AG04449 (cell line): ENCODE results near the gene ZRANB2.

ENCODE experiments used
- CTCF ChIA-PET: fragments of 350-600 bp; formaldehyde crosslinking; extraction: SDS; loops from one replicate; lab custom pipeline; 2021; ENCODE audit warnings: antibody characterized with exemption; lab: Yijun Ruan, JAX
- POLR2A ChIA-PET: fragments of 400-600, 350-600 bp; formaldehyde crosslinking; extraction: SDS; loops from one replicate; lab custom pipeline; 2020; ENCODE audit warnings: antibody characterized with exemption, inconsistent platforms; lab: Yijun Ruan, JAX
- DNase-seq: peaks from one replicate; pipeline ENCODE4 v3.0.0-alpha.2; 2010; ENCODE audit warnings: low read depth, low spot score
- H3K4me3 ChIP-seq: 2 replicates; pipeline ENCODE4 v1.5.1; 2011; ENCODE audit warnings: low read depth, mild to moderate bottlenecking, control low read depth, low read length
- TF ChIP-seq, protein P1 (sequence below): IDR thresholded peaks from one replicate; pipeline ENCODE4 v1.5.1; 2011; ENCODE audit warnings: mild to moderate bottlenecking, moderate library complexity, low read length, control low read depth, inconsistent platforms; ENCODE audit not compliant: insufficient read depth; ENCODE audit errors: missing control alignments

The ZRANB2 gene

DNA sequence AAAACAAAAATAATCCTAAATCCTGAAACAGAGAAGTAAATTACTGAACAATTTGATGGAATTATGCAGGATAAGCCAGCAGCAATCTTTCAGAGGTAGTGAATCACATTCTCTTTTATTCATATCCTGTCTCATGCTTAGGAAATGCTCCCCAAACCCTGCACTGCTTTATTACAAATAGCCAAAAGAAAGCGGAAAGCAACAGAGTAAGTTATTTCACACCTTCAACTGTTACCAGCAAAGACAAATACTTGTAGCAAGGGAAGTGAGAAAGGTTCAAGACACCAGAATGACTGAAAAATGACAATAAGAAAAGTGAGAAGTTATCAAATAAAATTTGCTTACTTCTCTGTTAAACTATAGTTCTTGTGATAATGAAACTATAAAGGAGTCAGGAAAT, 6.2 kb downstream of the ZRANB2 start:
- no peak for DNase-seq
- TF ChIP-seq, protein P1, sequence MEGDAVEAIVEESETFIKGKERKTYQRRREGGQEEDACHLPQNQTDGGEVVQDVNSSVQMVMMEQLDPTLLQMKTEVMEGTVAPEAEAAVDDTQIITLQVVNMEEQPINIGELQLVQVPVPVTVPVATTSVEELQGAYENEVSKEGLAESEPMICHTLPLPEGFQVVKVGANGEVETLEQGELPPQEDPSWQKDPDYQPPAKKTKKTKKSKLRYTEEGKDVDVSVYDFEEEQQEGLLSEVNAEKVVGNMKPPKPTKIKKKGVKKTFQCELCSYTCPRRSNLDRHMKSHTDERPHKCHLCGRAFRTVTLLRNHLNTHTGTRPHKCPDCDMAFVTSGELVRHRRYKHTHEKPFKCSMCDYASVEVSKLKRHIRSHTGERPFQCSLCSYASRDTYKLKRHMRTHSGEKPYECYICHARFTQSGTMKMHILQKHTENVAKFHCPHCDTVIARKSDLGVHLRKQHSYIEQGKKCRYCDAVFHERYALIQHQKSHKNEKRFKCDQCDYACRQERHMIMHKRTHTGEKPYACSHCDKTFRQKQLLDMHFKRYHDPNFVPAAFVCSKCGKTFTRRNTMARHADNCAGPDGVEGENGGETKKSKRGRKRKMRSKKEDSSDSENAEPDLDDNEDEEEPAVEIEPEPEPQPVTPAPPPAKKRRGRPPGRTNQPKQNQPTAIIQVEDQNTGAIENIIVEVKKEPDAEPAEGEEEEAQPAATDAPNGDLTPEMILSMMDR: no peak
- H3K4me3 ChIP-seq: no peak overlapping the region
- ChIA-PET POLR2A (no interaction called here), CTCF (interaction anchor here (0.7 kb wide), 1 partner anchor 9 kb away, joined by 3 read pairs; no protein-coding TSS in a partner anchor)

DNA sequence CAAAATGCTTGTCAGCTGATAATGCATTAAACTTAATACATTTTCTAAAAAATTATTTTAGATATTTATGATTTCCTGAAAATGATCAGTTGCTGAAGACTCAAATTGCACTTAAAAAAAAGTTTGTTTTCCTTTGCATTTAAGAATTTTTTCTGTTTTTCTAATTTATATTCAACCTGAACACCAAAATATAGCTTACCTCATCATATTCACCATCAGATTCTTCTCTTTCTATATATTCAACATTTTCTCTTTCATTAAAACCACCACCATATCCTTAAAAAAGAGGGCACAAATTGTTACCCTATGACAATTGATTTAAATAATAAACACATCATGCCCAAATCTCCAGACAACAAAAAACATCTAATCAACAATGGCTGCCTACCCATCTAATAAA, 8.6 kb downstream of the ZRANB2 start:
- ChIA-PET CTCF (interaction anchor here (0.8 to 0.9 kb wide), 2 partner anchors 9 kb away, joined by 3 read pairs; no protein-coding TSS in a partner anchor), POLR2A (no interaction called here)
- no peak overlapping the region for H3K4me3 ChIP-seq
- TF ChIP-seq, protein P1: no peak
- DNase-seq: no peak

DNA sequence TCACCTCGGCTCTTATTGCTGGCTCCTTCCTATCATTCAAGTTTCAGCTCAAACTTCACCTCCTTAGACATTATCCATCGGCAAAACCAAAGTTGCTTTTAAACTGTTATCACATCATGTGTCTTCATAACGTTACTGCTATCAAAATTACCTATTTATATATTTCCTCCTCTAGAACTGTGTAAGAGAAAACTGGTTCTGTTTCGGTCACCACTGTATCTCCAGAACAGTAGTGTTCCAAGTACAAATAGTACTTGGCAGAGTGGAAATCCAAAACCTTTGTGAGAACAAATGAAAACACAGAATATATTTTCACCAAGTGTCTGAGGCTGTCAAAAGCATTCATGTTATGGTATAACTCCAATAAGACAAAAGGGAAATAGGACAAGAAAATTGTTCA, 9.1 kb downstream of the ZRANB2 start:
- ChIA-PET POLR2A (no interaction called here), CTCF (interaction anchor here (0.9 to 1.0 kb wide), 2 partner anchors 8 to 9 kb away, joined by 3 read pairs; partner anchors contain the start of gene ZRANB2)
- H3K4me3 ChIP-seq: no peak overlapping the region
- TF ChIP-seq, protein P1: no peak
- DNase-seq: no peak

DNA sequence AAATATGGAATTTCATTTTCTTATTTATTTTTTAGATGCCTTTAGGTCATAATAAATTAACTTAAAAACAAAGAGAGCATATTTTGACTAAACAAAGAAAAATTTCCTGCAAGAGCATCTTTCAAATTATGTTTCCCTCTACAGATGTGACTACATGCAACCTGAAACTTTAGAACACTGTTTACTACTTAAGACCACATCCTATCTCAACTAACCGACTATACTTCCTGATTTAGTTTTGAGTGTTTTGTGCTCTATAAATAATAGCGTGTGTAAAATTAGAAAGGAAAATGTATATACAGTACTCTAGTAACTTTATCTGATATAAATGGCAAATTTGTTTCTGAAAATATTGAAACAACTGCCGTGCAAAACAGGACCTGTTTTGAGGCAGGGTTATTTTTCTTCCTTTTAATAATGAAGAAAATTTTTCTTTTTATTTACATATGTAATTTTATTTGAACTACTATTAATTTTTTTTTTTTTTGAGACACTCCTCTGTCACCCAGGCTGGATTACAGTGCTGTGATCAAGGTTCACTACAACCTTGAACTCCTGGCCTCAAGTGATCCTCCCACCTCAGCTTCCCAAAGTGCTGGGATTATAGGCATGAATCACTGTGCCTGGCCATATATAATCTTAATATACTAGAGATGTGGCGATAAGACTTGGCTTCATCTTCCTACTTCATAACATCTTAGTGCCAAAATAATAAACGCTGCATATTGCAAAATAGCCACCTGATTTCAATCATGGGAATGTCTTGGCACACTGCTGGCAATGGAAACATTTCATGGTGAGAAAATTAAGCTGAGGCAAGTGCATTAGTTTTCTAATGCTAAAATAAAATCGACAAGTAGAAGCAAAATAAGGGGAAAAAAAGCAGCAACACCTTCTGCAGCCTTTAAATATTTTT, 12.3 kb downstream of the ZRANB2 start:
- TF ChIP-seq, protein P1: no peak
- no peak overlapping the region for H3K4me3 ChIP-seq
- no peak for DNase-seq
- ChIA-PET CTCF (interaction anchor here (1.2 kb wide), 1 partner anchor 13 kb away, joined by 3 read pairs; no protein-coding TSS in a partner anchor), POLR2A (no interaction called here)

DNA sequence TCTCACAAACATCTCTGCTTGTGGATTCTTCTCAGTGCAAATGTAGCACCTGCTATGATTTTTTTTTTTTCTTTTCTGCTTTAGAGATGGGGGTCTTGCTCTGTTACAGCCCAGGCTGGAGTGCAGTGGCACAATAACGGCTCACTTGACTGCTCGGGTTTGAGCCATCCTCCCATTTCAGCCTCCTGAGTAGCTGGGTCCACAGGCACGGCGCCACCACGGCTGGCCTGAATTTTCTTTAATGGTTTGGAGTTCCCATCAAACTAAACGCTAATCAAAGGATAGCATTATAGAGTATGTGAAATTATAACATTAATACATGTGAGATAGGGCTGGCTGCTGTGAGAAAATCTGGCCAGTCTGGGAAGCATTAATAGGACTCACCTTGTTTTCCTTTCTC, 26.0 kb downstream of the ZRANB2 start:
- DNase-seq: no peak
- TF ChIP-seq, protein P1: no peak
- ChIA-PET POLR2A (interaction anchor here (1.2 kb wide), 1 partner anchor 205 kb away, joined by 5 read pairs; no protein-coding TSS in a partner anchor), CTCF (interaction anchor here (8.6 kb wide), 1 partner anchor 528 kb away, joined by 106 read pairs; no protein-coding TSS in a partner anchor)
- no peak overlapping the region for H3K4me3 ChIP-seq

DNA sequence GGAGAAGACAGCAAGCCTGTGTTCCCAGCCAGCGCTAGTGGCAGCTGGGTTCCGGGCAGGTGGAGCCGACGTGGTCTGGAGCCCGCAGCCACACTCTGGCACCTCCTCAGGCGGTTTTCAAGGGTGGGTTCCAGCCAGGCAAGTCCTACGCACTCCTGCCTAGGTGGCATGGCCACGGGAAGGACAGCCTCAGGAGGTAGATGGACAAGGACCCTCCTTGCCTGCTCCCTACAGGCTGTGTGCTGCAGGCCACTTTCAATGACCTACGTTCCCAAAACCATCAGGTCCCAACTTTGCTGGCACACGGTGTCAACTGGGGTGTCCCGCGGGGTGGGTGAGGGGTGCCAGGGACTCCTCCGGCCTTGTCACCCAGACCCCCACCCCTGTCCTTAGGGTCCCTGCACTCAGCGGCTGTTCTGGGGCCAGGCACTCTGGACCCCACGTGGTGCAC, 26.5 kb downstream of the ZRANB2 start:
- no peak overlapping the region for H3K4me3 ChIP-seq
- CTCF ChIA-PET: interaction anchor here (8.6 to 8.8 kb wide), 2 partner anchors 369 to 527 kb away, joined by 79 to 106 read pairs; no protein-coding TSS in a partner anchor
- DNase-seq: no peak
- POLR2A ChIA-PET: interaction anchor here (1.2 kb wide), 1 partner anchor 204 kb away, joined by 5 read pairs; no protein-coding TSS in a partner anchor
- TF ChIP-seq, protein P1: no peak
